Neural cell (in vitro differentiated cells): ENCODE results near the gene METAP1D. TPM values are rescaled to one million over a fixed set of nuclear protein-coding genes. Genes with fewer than 3 reads are reported as not detected.

Source experiments
- H2AFZ ChIP-seq: fragments of 200-600, 300-800 bp; sonication (generic), shearing (Covaris generic); 2 replicates; pipeline ENCODE4 v1.6.0; 2014; ENCODE audit warnings: low read depth, mild to moderate bottlenecking, antibody characterized with exemption, low read length, moderate library complexity
- H3F3A ChIP-seq: fragments of 200-600 bp; shearing (Covaris generic); 2 replicates; pipeline ENCODE4 v1.6.1; 2016; ENCODE audit warnings: mild to moderate bottlenecking, moderate library complexity, mixed read lengths, antibody characterized with exemption, low read length; ENCODE audit not compliant: insufficient read depth, poor library complexity, severe bottlenecking
- H3K27ac ChIP-seq: fragments of 200-600, 300-800 bp; sonication (generic), shearing (Covaris generic); 2 replicates; pipeline ENCODE4 v1.5.1; 2014; ENCODE audit warnings: mild to moderate bottlenecking, low read length, moderate library complexity
- H3K27me3 ChIP-seq: fragments of 300-800, 200-600 bp; sonication (generic), shearing (Covaris generic); 2 replicates; pipeline ENCODE4 v1.6.0; 2014; ENCODE audit warnings: mild to moderate bottlenecking, low read depth, low read length, moderate library complexity; ENCODE audit not compliant: insufficient read depth
- H3K36me3 ChIP-seq: fragments of 300-800, 200-600 bp; sonication (generic), shearing (Covaris generic); 2 replicates; pipeline ENCODE4 v1.5.1; 2014; ENCODE audit warnings: mild to moderate bottlenecking, antibody characterized with exemption, low read length, moderate library complexity; ENCODE audit not compliant: insufficient read depth
- H3K4me2 ChIP-seq: fragments of 300-800, 200-600 bp; sonication (generic), shearing (Covaris generic); 2 replicates; pipeline ENCODE4 v1.6.0; 2014; ENCODE audit warnings: mild to moderate bottlenecking, low read length
- H3K4me3 ChIP-seq: fragments of 300-800, 200-600 bp; sonication (generic), shearing (Covaris generic); 2 replicates; pipeline ENCODE4 v1.5.1; 2014; ENCODE audit warnings: mild to moderate bottlenecking, low read length, moderate library complexity
- H3K79me2 ChIP-seq: fragments of 200-600 bp; shearing (Covaris generic); replicated peaks from 2 replicates; pipeline ENCODE4 v1.6.0; 2014; ENCODE audit warnings: mild to moderate bottlenecking, low read length, moderate library complexity; ENCODE audit not compliant: insufficient read depth
- H3K9ac ChIP-seq: fragments of 300-800, 200-600 bp; sonication (generic), shearing (Covaris generic); 2 replicates; pipeline ENCODE4 v1.6.1; 2016; ENCODE audit warnings: mild to moderate bottlenecking, low read length, mixed read lengths
- H3K9me2 ChIP-seq: fragments of 200-600 bp; shearing (Covaris generic); 2 replicates; pipeline ENCODE4 v1.6.1; 2016; ENCODE audit warnings: mild to moderate bottlenecking, low read length, mixed read lengths; ENCODE audit not compliant: insufficient read depth
- H3K9me3 ChIP-seq: fragments of 200-600, 300-800 bp; sonication (generic), shearing (Covaris generic); 2 replicates; pipeline ENCODE4 v1.6.1; 2016; ENCODE audit warnings: mild to moderate bottlenecking, mixed run types, low read length, moderate library complexity, mixed read lengths
- H4K20me1 ChIP-seq: fragments of 200-600 bp; shearing (Covaris generic); 2 replicates; pipeline ENCODE4 v1.6.1; 2016; ENCODE audit warnings: mild to moderate bottlenecking, mixed run types; ENCODE audit not compliant: insufficient read depth
- CTCF ChIP-seq: fragments of 450-650 bp; IDR thresholded peaks from 2 replicates; pipeline ENCODE4 v1.5.1; 2014; ENCODE audit warnings: antibody characterized with exemption, mild to moderate bottlenecking, moderate library complexity; ENCODE audit not compliant: poor library complexity, severe bottlenecking
- EP300 ChIP-seq: fragments of 450-650 bp; conservative IDR thresholded peaks from 2 replicates; pipeline ENCODE4 v1.6.1; 2014; ENCODE audit warnings: antibody characterized with exemption, mild to moderate bottlenecking, moderate library complexity; ENCODE audit not compliant: poor library complexity, severe bottlenecking
- EZH2 ChIP-seq: fragments of 200-600, 300-800 bp; shearing (Covaris generic), sonication (generic); IDR thresholded peaks from 2 replicates; pipeline ENCODE4 v1.6.1; 2014; ENCODE audit warnings: antibody characterized with exemption, low read length, borderline replicate concordance, mild to moderate bottlenecking; ENCODE audit not compliant: insufficient read depth, poor library complexity, severe bottlenecking
- POLR2AphosphoS5 ChIP-seq: IDR thresholded peaks from 2 replicates; pipeline ENCODE4 v1.6.1; 2012
- RAD21 ChIP-seq: fragments of 450-650 bp; conservative IDR thresholded peaks from 2 replicates; pipeline ENCODE4 v1.6.1; 2014; ENCODE audit warnings: antibody characterized with exemption, mild to moderate bottlenecking, moderate library complexity
- polyA plus RNA-seq: library from polyadenylated mRNA; depleted of rRNA; stranded (reverse); fragments of >200 nt; gene quantifications from 2 replicates; pipeline ENCODE4 v1.2.3, GENCODE V29; 2014

Gene METAP1D
- polyA plus RNA-seq, 1 donor from 2014 or later: 5.4 TPM

- Histone ChIP-seq H2AFZ (no peak overlapping the region), H3K27me3 (no peaks in the 10 kb centered on the region), H3K36me3 (no peaks in the 10 kb centered on the region), H3K27ac (no peak overlapping the region), H3K79me2 (no peaks in the 10 kb centered on the region), H4K20me1 (no peaks in the 10 kb centered on the region), H3K9me3 (no peaks in the 10 kb centered on the region), H3K9me2 (no peaks in the 10 kb centered on the region), H3K4me2 (no peak overlapping the region), H3K9ac (no peak overlapping the region), H3F3A (peaks cover 2% of the 10 kb centered on the region), H3K4me3 (no peak overlapping the region)
- peak; percentile 89 for TF ChIP-seq EP300
- TF ChIP-seq EZH2: no peak
- peak; percentile 65 for TF ChIP-seq POLR2AphosphoS5
Observed at GRCh38 chr2:172046866-172047565, 47.3 kb downstream of the METAP1D start.

GRCh38 chr2:172047566-172048507, 48.1 kb downstream of the METAP1D start:
- Histone ChIP-seq H3K9me3 (no peaks in the 10 kb centered on the region), H3K4me2 (no peak overlapping the region), H3F3A (peaks cover 2% of the 10 kb centered on the region), H2AFZ (no peak overlapping the region), H3K27me3 (no peaks in the 10 kb centered on the region), H3K9ac (no peak overlapping the region), H3K27ac (no peak overlapping the region), H3K9me2 (no peaks in the 10 kb centered on the region), H3K79me2 (no peaks in the 10 kb centered on the region), H3K36me3 (no peaks in the 10 kb centered on the region), H3K4me3 (no peak overlapping the region), H4K20me1 (no peaks in the 10 kb centered on the region)
- no peak for TF ChIP-seq POLR2AphosphoS5

DNA sequence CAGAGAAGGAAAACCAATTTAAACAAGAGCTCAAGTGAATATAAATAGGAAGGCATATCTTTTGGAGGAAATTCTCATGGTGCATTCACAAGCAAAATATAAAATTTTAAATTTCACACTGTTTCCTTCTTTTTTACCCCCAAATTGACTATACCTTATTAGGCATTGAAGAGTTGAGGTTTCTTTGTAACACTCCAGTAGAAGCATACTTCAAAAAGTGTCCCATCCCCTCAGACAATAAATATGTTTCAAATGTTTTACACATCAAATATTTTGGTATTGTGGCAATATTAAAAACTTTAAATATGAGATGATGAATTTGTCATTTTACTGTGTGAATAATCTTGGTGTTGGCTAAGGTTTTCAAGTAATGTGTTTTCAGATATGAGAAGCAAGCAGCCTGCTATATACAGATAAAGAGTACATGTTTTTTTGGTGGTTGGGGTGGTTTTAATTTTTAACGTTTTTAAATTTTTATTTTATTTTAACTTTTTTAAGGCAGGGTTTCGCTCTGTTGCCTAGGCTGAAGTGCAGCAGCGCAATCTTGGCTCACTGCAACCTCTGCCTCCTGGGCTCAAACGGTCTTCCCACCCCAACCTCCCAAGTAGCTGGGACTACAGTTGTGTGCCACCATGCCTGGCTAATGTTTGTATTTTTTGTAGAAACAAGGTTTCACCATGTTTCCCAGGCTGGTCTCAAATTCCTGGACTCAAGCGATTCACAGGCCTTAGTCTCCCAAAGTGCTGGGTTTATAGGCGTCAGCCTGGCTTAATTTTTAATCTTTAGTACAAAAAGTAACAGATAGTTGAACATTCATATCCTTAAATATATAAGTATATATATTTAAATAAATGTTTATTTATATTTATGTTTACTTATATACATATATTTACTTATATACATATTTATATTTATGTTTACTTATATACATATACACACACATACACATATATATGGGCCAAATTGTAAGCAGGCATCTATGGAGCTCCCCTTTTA, 49.1 kb downstream of the METAP1D start:
- Histone ChIP-seq H3K9me2 (no peaks in the 10 kb centered on the region), H3K36me3 (no peaks in the 10 kb centered on the region), H2AFZ (no peak overlapping the region), H3K4me3 (no peak overlapping the region), H3K9ac (no peak overlapping the region), H3K27ac (no peak overlapping the region), H3K4me2 (no peak overlapping the region), H3K9me3 (no peaks in the 10 kb centered on the region), H3K27me3 (no peaks in the 10 kb centered on the region), H3F3A (peaks cover 2% of the 10 kb centered on the region), H3K79me2 (no peaks in the 10 kb centered on the region), H4K20me1 (no peaks in the 10 kb centered on the region)
- TF ChIP-seq EZH2 (no peak), CTCF (no peak), RAD21 (no peak)
